ENCODE results near the gene STK40. TPM values are rescaled to one million over a fixed set of nuclear protein-coding genes. Genes with fewer than 3 reads are reported as not detected.
A peak's percentile ranks its signal among the peaks of the same experiment; 100 is the strongest.

Gene STK40
- total and polyA plus RNA-seq, 8 donors, result 21.2 to 68.1 (median 37.6) TPM

GRCh38 chr1:36322786-36323635 is 62.7 kb downstream of the STK40 start:
- Histone ChIP-seq H3K27me3 (no peaks in the 10 kb centered on the region), H3K27ac (peak overlapping the region in 2 of 4 donors; percentile 56 to 57), H3K9me3 (no peaks in the 10 kb centered on the region), H3K36me3 (no peaks in the 10 kb centered on the region), H3K4me3 (peak overlapping the region; percentile 53 to 70 (median 58)), H3K4me1 (peaks cover 0 to 7% (median 0%) of the 10 kb centered on the region in 3 donors)
- intact Hi-C loops (cut with DNase I), result no loop called here
- ATAC-seq (peak in 3 of 4 donors; percentile 7 to 24 (median 18)), DNase-seq (peak in 5 of 6 donors; percentile 25 to 82 (median 55)), FAIRE-seq (no peak)
- no peak for TF ChIP-seq CTCF (IDR thresholded peaks at IDR 0.05)
- WGBS, 2 donors, result 17% methylated on average over 67 to 83 of the region's 83 CpGs

- H3K9me3 ChIP-seq, result no peaks in the 10 kb centered on the region
- no peaks in the 10 kb centered on the region for H3K27me3 ChIP-seq
- DNase-seq (peak in 1 of 6 donors; percentile 73), FAIRE-seq (no peak), ATAC-seq (no peak)
- intact Hi-C loops (cut with DNase I), result no loop called here
- H3K27ac ChIP-seq, result no peak overlapping the region
- H3K4me3 ChIP-seq, result peak overlapping the region in 1 of 4 donors; percentile 70
- H3K36me3 ChIP-seq, result no peaks in the 10 kb centered on the region
- WGBS, 2 donors, result 77 to 82% methylated on average over 63 to 67 of the region's 67 CpGs
- no peak for TF ChIP-seq CTCF (IDR thresholded peaks at IDR 0.05)
- H3K4me1 ChIP-seq, result peaks cover 0 to 7% (median 0%) of the 10 kb centered on the region in 3 donors
These were observed 63.5 kb downstream of the STK40 start for GRCh38 chr1:36322041-36322785.

GRCh38 chr1:36321119-36321951 is 64.4 kb downstream of the STK40 start:
- Histone ChIP-seq H3K36me3 (no peaks in the 10 kb centered on the region), H3K4me3 (peak overlapping the region in 2 of 4 donors; percentile 11 to 70), H3K9me3 (no peaks in the 10 kb centered on the region), H3K4me1 (peaks cover 0 to 7% (median 0%) of the 10 kb centered on the region in 3 donors), H3K27me3 (no peaks in the 10 kb centered on the region), H3K27ac (no peak overlapping the region)
- peak in 3 of 4 donors; percentile 29 to 48 (median 35) for ATAC-seq
- no peak for FAIRE-seq
- intact Hi-C loops (cut with DNase I), result no loop called here
- WGBS, 2 donors, result 52 to 57% methylated on average over 59 of the region's 59 CpGs
- no peak for TF ChIP-seq CTCF (IDR thresholded peaks at IDR 0.05)
- DNase-seq, result peak in 2 of 6 donors; percentile 52 to 70

GRCh38 chr1:36320767-36321118 is 65.0 kb downstream of the STK40 start:
- peak overlapping the region in 2 of 4 donors; percentile 11 to 70 for H3K4me3 ChIP-seq
- peak in 2 of 6 donors; percentile 58 to 67 for DNase-seq
- no peak for FAIRE-seq
- no peak for TF ChIP-seq CTCF (IDR thresholded peaks at IDR 0.05)
- no peaks in the 10 kb centered on the region for H3K9me3 ChIP-seq
- intact Hi-C loops (cut with DNase I), result no loop called here
- no peak for ATAC-seq
- H3K4me1 ChIP-seq, result peaks cover 0 to 7% (median 0%) of the 10 kb centered on the region in 3 donors
- WGBS, 2 donors, result 49 to 56% methylated on average over 23 of the region's 23 CpGs
- H3K36me3 ChIP-seq, result no peaks in the 10 kb centered on the region
- no peak overlapping the region for H3K27ac ChIP-seq
- H3K27me3 ChIP-seq, result no peaks in the 10 kb centered on the region

Data from pancreas (tissue), 10 donors.